Stimulated activated CD8-positive, alpha-beta memory T cell treated with anti-CD3 and anti-CD28 coated beads, Interleukin-4, amount 100 ng/mL, for 24 hours (primary cell): Measurements from ENCODE around the gene GARRE1.
"Not testable (repeated sequence)": the region's sequence is repeated elsewhere in the genome, so short reads cannot be mapped to it uniquely, and the experiment has no call there.

ENCODE experiments used
- DNase-seq: peaks from one replicate; pipeline ENCODE4 v3.0.0-alpha.2; 2020; ENCODE audit warnings: low read depth

The GARRE1 gene, protein sequence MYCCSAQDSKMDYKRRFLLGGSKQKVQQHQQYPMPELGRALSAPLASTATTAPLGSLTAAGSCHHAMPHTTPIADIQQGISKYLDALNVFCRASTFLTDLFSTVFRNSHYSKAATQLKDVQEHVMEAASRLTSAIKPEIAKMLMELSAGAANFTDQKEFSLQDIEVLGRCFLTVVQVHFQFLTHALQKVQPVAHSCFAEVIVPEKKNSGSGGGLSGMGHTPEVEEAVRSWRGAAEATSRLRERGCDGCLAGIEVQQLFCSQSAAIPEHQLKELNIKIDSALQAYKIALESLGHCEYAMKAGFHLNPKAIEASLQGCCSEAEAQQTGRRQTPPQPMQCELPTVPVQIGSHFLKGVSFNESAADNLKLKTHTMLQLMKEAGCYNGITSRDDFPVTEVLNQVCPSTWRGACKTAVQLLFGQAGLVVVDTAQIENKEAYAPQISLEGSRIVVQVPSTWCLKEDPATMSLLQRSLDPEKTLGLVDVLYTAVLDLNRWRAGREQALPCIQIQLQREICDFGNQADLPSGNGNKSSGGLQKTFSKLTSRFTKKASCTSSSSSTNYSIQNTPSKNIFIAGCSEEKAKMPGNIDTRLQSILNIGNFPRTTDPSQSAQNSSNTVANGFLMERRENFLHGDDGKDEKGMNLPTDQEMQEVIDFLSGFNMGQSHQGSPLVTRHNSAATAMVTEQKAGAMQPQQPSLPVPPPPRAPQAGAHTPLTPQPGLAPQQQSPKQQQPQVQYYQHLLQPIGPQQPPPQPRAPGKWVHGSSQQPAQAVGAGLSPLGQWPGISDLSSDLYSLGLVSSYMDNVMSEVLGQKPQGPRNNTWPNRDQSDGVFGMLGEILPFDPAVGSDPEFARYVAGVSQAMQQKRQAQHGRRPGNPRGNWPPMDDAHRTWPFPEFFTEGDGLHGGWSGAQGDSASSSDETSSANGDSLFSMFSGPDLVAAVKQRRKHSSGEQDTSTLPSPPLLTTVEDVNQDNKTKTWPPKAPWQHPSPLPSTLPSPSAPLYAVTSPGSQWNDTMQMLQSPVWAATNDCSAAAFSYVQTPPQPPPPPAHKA (N-terminal part only)

DNA sequence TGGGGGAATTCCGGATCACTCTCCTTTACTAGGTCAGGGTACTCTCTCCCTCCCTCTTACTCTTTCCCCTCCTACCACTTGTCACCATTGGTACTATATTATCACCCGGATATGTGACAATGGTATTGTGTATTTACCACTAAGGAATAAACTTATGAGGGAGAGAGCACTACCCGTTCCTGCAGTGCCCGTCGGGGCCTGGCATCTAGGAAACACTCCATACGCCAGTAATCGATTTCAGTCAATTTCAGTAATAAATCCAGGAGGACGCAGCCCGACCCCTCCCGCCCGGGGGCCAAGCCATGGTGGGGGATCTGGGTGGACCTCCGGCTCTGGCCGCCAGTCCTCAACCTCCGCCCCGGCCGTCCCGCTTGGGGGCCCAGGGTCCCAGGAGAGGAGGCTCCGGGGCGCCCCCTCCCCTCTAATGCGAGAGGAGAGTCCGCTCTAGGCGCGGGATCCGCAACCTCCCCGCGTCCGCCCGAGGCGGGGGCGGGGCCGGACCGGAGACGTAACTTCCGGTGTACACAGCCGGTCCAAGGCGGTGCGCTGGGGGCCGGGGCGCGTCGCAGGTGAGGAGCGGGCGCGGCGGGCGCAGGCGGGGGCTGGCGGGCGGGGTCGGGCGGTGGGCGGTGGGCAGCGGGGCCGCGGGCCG lies at the start of gene GARRE1:
TSS of gene GARRE1 (plus strand) at position 509 of the 652 bp plus-strand sequence. CDS start 45,920 bp downstream, outside the sequence.
- DNase-seq, result peak; percentile 79

DNA sequence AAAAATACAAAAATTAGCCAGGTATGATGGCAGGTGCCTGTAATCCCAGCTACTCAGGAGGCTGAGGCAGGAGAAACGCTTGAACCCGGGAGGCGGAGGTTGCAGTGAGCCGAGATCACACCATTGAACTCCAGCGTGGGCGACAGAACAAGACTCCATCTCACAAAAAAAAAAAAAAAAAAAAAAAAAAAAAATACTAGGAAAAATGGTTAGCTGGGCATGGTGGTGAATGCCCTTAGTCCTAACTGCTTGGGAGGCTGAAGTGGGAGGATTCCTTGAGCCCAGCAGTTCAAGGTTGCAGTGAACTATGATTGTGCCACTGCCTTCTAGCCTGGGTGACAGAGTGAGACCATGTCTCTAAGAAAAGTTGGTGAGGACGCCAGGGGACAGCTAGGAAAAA lies 49.0 kb upstream of the GARRE1 start:
- not testable (repeated sequence) for DNase-seq

DNA sequence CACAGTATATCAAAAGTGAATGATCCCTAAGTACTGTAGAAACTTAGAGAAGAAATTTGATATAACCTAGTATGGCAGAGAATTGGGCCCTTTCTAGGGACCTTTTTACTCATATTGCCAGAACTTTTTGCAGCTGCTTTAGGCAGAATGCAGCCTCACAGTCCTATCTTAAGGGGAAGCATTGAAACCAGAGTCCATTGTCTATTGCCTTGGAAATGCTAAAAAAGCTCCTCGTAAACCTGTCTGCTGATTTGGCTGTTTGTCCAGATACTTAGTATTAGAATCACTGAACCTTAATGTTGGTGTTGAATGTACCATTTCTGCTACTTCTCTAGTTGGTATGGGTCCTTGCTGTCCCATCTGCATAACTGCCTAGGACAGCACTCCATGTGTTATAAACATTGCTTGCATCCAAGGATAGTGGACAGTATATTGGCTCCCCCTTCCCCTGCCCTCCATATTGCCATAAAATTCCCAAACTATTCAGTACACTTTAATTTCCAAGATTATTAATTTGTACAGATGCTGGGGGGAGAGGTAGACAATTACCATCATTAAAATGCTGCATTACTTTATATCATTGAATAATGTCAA lies 46.0 kb upstream of the GARRE1 start:
- no peak for DNase-seq

DNA sequence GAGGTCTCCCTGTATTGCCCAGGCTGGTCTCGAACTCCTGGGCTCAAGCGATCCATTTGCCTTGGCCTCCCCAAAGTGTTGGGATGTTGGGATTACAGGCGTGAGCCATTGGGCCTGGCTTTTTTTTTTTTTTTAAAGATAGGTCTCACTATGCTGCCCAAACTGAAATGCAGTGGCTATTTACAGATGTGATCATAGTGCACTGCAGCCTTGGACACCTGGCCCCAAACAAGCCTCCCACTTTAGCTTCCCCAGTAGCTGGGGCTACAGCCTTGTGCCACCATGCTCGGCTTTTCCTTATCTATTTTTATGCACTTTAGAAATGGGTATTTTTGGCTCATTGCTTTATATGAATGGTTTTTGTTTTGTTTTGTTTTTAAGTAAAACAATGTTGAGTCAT lies 44.6 kb upstream of the GARRE1 start:
- DNase-seq, result no peak

DNA sequence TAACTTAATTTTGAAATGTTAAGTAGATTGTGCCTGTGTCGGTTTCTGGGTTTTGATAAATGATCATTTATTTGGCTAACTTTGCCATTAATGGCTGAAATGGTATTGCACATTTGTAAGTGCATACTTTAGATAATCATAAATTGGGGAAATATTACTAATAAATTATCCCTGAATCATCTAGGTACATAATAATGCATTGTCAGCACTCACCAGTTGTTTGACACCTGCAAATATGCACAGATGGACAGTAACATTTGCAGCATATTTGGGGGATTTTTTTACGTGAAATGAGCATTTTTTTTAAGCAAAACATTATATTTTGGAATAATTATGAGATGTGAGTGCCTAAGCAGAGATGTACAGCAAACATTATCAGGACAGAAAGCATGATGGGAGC lies 41.1 kb upstream of the GARRE1 start:
- no peak for DNase-seq

DNA sequence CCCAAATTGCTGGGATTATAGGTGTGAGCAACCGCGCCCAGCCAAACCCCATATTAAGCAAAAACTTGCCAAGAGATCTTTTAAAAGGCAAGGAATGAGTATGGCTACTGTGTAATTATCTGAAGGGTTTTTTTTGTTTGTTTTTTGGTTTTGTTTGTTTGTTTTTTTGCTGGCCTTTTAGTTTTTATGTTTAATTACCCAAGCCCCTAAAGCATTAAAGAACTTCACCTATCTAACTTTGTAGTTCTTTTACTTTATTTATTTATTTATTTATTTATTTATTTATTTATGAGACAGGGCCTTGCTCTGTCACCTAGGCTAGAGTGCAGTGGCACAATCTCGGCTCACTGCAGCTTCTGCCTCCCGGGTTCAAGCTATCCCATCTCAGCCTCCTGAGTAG lies 40.3 kb upstream of the GARRE1 start:
- no peak for DNase-seq

DNA sequence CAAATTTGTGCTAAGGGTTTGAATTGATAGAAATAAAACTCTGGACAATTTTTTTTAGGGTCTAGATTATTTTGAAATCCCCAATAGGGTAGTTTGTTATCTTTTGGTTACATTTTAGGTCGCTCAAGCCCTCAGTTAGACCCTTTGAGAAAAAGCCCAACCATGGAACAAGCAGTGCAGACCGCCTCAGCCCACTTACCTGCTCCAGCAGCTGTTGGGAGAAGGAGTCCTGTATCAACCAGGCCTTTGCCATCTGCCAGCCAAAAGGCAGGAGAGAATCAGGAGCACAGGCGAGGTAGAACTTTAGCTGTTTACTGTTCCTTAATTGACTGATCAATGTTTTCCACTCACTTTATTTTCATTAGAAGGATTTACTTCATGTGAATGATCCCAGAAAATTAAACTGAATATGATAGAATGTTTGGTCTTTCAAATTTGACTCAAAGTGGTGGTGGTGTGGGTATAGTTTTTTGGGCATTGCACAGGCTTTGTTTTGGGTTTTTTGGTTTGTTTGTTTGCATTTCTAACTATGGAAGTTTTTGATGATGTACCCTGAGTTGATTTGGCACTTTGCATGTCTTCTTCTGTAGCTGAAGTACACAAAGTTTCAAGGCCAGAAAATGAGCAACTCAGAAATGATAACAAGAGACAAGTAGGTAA lies 39.2 kb upstream of the GARRE1 start:
- DNase-seq, result no peak

DNA sequence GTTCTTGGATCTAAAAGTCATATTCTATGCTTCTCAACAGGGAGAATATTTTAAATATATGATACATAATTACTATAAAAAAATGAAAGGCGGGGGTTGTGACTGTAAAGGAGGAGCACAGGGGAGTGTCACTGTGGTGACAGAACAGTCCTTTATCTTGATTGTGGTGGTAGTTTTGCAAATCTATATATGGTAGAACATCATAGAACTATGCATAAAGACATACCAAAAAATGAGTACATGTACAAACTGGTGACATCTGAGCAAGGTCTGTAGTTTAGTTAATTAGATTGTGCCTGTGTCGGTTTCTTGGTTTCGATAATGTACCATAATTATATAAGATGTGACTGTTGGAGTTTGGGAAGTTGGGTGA lies 38.7 kb upstream of the GARRE1 start:
- DNase-seq, result no peak

DNA sequence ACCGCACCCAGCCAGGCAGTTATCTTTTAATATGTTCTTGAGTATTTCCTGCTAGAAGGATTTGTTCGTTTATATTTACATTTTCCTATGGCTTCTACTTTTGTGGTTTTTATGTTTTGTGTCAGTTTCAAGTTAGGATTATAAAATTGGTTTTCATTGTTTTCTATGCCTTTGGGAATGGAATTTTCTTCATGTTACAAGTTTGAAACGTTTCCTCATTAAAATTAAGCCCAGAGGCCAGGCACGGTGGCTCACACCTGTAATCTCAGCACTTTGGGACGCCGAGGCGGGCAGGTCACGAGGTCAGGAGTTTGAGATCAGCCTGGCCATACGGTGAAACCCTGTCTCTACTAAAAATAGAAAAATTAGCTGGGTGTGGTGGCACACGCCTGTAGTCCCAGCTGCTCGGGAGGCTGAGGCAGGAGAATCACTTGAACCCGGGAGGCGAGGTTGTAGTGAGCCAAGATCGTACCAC lies 37.6 kb upstream of the GARRE1 start:
- not testable (repeated sequence) for DNase-seq

DNA sequence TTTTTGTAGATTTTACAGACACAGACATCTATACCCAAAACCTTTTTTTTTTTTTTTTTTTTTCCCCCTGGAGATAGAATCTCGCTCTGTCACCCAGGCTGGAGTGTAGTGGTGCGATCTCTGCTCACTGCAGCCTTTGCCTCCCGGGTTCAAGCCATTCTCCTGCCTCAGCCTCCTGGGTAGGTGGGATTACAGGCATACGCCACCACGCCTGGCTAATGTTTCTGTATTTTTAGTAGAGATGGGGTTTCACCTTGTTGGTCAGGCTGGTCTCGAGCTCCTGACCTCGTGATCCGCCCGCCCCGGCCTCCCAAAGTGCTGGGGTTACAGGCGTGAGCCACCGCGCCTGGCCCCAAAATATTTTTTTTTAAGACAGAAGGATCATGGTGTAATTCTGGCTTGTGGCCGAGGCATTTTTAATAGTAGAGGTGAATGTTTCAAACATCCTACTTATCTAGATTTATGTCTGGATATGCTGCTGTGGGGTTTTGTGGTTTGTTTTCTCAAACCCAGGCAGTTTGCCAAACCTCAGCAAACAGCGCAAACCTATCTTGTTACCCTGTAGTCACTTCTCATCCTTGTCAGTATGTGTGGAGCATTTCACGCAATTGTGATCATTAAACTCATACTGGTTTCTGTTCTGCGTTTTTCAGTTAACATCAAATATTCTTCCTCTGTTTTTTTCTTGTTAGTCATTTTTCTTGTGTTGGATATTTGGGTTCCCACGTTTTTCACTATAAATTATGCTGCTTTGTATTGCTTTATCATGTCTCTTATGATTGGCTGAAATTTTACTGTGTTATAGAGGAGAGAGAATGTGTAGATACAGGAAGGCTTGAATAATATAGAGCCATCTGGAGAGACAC lies 36.2 kb upstream of the GARRE1 start:
- peak; percentile 26 for DNase-seq

DNA sequence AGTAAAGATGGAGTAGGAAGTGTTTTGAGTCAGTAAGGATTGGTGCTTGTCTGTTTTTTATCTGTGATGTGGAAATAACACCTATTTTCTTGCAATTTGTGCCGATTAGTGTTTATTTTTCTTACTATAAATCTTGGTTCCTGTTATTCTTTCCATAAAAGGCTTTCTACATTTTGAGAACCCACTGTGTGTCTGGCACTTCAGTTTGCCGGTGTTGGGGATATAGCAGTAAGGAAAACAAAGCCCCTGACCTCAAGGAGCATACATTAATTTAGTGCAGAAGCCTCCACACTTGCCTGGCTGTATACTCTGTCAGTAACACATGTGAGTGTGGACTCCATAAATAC lies 35.6 kb upstream of the GARRE1 start:
- no peak for DNase-seq

DNA sequence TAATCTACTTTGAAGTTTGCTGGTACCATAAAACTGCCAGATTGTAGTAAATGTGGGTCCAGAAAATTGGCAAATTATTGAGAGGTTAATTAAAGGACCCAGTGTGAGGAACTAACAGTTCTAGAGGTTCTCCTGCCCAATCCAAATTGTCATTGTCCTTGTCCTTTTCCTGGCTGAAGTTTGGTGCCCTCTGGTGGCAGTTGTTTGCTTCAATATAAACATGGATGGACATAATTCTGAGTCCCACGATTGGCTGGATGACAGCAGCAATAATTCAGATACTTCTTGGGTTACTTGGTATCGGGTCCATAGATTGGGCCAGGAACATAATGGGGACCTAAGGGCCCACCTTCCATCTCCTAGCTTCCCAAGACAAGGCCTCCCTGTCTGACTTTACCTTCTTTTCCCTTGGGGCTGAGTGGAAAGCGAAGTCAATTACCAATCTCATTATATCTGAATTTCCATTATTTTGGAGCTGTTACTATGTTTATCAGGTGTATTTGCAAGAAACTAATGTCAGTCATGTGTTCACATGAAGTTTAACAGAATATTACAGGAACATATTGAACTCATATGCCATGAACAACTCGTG lies 33.8 kb upstream of the GARRE1 start:
- peak; percentile 35 for DNase-seq

DNA sequence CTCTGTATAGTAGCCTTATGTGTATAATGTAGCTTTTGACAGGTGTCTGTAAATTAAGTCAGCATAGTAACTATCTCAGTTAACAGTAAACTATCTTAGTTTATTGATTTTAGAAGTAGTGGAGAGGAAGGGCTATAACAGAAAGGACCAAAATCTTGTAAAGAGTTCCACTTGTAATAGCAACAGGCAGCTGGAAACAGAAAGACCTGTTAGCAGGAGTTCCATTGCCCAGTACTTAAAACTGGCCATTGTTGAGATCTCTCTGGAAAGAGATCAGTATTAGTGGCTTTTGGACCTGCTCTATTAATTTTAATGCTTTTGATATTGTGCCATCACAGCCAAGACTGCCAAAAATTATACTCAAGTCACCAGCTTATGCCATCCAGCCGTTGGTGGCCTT lies 32.0 kb upstream of the GARRE1 start:
- no peak for DNase-seq

DNA sequence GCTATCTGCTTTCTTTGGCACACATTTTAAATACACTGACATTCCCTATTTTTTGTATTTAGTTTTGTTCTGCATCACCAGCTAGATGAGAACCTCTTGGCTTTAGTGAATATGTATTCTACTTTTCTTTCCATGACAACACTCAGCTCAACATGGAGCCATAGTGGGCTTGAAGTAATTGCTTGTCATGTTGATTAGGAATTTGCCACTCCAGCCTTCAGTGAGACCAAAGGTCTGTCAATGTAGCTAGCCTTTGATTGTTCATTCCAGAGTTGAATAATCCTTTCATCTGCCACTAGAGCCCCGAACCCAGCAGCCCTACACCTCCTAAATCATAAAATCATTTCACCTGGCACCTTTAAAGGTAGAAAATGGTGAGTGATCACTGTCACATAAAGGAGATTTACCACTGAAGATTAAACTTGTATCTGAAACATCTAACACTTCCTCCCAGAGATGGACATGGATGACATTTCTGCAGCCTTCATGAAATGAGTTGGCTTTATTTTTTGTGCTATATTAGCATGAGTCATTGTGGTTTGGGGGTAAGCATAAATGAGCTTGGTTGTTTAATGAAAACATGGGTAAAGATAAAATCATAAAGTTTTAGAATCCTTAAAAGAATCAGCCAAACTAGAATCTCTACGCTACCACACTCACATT lies 29.2 kb upstream of the GARRE1 start:
- no peak for DNase-seq

DNA sequence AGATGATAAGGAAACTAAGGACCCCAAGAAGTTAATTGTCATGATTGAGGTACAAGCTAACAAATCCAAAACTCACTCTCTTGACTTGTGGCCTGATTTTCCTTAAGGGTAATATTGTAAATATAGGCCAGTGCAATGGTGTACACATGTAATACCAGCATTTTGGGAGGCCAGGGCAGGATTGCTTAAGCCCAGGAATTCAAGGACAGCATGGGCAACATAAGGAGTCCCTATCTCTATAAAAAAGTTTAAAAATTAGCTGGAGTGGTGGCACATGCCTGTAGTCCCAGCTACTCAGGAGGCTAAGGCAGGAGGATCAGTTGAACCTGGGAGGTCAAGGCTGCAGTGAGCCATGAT lies 28.7 kb upstream of the GARRE1 start:
- DNase-seq, result no peak

DNA sequence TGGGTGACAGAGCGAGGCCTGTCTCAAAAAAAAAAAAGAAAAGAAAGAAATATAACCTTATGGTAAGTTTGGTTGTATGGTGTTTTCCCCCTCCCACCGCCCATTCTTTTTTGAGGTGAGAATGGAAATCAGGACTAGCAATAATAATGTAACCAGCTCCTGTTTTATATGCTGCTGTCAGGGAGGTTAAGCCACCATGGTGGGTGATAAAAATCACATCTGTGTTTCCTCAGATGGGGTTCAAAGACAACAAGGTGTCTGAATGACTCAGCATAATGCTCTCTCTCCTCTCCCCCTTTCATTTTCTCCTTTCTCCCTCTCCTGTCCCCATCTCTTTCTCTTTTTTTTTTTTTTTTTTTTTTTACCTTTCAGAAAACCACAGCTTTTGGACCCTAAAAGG lies 28.3 kb upstream of the GARRE1 start:
- DNase-seq, result no peak

DNA sequence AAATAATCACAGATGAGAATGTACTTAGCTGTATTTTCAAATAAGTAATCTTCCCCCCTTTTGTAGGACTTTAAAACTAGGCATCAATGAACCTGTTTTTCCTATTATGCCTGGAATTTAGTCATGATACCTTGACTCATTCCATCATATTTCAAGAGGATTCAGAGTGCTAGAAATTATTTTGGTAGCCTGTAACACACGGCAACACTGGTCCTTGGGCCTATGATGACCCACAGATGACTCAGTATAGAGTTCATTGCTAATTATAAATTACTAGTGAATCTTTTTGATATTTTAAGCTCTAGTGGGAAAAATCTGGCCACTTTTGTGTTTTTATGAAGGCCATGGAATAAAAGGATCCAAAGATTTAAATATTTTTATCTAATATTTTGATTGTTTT lies 26.0 kb upstream of the GARRE1 start:
- no peak for DNase-seq

DNA sequence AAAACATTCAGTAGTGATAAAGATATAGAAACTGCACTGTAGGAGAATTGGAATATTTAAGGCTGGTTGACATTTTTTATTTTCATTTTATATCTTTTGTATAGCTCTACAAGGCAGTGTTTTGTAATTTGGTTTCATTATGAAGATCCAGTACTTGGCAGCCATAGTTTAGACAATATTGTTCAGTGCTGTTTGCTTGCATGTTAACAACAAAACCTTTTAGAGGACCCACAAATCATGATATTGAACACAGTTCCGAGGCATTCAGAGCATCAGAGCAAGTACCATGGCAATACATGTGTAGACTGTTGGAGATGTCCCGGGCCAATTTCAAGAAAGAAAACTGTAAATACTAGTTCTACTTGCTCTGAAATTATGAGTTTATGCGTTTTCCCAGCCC lies 25.6 kb upstream of the GARRE1 start:
- DNase-seq, result no peak

DNA sequence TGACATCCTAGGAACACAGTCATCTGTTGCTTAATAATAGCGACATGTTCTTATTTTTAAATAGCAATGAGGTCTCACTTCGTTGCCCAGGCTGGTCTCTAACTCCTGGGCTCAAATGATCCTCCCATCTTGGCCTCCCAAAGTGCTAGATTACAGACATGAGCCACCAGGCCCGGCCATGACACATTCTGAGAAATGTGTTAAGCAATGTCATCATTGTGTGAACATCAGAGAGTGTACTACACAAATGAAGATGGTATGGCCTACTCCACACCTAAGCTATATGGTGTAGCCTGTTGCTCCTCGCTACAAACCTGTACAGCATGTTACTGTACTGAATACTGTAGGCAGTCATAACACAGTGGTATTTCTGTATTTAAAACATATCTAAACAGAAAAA lies 24.6 kb upstream of the GARRE1 start:
- DNase-seq, result no peak

DNA sequence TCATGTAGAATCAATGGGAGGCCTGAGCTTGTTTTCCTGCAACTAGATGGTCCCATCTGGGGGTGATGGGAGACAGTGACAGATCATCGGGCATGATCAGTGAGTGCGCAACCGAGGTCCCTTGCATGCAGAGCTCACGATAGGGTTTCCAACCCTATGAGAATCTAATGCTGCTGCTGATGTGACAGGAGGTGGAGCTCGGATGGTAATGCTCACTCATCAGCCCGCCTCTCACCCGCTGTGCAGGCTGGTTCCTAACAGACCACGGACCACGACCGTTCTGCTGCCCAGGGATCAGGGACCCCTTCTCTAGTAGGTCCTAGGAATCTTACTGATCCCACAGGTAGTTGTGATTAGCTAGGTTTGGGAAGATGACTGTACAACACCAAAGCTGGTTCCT lies 23.5 kb upstream of the GARRE1 start:
- DNase-seq, result no peak
